ENCODE results near the gene ZNF280D.

DNA sequence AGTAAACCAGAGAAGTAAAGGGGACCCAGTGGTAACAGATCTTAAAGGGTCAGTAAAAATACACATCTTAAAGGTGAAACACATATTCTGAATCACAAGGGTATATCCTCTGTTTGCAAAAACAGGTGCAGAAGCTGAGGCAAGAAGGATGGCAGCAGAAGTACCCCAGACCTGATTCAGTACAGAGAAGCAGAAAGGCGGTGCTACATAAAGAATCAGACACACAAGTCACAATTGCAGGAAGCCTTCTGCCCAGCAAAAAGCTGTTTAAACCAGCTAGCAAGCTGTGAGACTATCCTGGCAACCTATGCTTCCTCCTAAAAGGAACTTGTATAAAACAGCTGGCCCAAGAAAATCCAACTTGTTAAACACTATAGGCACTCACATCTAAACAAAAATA is 49.4 kb downstream of the ZNF280D start:
- no peak for TF ChIP-seq EZH2 (IDR thresholded peaks at IDR 0.05; ENCODE audit: low read depth)
- TF ChIP-seq, protein P1, sequence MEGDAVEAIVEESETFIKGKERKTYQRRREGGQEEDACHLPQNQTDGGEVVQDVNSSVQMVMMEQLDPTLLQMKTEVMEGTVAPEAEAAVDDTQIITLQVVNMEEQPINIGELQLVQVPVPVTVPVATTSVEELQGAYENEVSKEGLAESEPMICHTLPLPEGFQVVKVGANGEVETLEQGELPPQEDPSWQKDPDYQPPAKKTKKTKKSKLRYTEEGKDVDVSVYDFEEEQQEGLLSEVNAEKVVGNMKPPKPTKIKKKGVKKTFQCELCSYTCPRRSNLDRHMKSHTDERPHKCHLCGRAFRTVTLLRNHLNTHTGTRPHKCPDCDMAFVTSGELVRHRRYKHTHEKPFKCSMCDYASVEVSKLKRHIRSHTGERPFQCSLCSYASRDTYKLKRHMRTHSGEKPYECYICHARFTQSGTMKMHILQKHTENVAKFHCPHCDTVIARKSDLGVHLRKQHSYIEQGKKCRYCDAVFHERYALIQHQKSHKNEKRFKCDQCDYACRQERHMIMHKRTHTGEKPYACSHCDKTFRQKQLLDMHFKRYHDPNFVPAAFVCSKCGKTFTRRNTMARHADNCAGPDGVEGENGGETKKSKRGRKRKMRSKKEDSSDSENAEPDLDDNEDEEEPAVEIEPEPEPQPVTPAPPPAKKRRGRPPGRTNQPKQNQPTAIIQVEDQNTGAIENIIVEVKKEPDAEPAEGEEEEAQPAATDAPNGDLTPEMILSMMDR (conservative IDR thresholded peaks at IDR 0.05), result no peak
